ENCODE results near the gene PDPN. TPM values are rescaled to one million over a fixed set of nuclear protein-coding genes. Genes with fewer than 3 reads are reported as not detected.

PDPN gene
- polyA plus RNA-seq, 1 donor (not counting 4 experiments of a cell fraction or from before 2014, with no cell fraction given): 29.9 TPM

DNA sequence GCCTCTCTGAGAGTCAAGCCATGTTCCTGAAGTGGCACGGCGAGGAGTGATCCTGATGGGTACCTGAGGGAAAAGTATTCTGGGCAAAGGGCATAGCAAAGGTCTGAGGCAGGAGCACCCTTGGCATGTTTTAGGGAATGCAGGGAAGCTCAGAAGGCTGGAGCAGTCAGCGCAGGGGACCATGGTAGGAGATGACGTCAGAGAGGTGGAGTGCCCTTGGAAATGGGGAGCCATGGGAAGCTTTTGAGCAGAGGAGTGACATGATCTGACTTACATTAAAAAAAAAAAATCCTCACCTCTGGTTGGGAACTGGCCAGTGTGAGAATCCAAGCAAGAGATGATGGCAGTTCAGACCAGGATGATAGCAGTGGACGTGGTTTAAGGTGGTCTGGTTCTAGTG lies 37.2 kb downstream of the PDPN start:
- Histone ChIP-seq H3K9ac (ENCODE audit: control insufficient read depth, extremely low read depth, insufficient read depth, low read length) (no peak overlapping the region), H3K27me3 (ENCODE audit: control insufficient read depth, extremely low read depth, insufficient read depth, low read length) (no peaks in the 10 kb centered on the region), H3K4me2 (ENCODE audit: control insufficient read depth, extremely low read depth, insufficient read depth, low read depth, low read length) (no peak overlapping the region), H3K4me1 (ENCODE audit: control insufficient read depth, extremely low read depth, insufficient read depth, low read length) (peaks cover 31% of the 10 kb centered on the region), H3K4me3 (ENCODE audit: control insufficient read depth in 2 of 3, extremely low read depth in 1 of 3, insufficient read depth in 2 of 3, low read depth in 1 of 3, low read length in 3 of 3) (no peak overlapping the region), H2AFZ (ENCODE audit: control insufficient read depth, low read length) (no peak overlapping the region), H3K36me3 (ENCODE audit: control insufficient read depth in 2 of 2, extremely low read depth in 1 of 2, insufficient read depth in 2 of 2, low read length in 2 of 2) (peaks cover under 1 to 7% of the 10 kb centered on the region in 2 experiments), H3K79me2 (ENCODE audit: control insufficient read depth, insufficient read depth, low read length) (no peaks in the 10 kb centered on the region), H3K9me3 (ENCODE audit: control insufficient read depth, low read depth, low read length) (no peaks in the 10 kb centered on the region), H3K9me1 (ENCODE audit: control insufficient read depth, extremely low read depth, insufficient read depth, low read length) (no peaks in the 10 kb centered on the region), H4K20me1 (ENCODE audit: control insufficient read depth, extremely low read depth, insufficient read depth, low read length) (no peaks in the 10 kb centered on the region), H3K27ac (ENCODE audit: control insufficient read depth, insufficient read depth, low read length) (no peak overlapping the region)
- DNase-seq (ENCODE audit: low read depth, low spot score): no peak
- dilution Hi-C loops (cut with MboI; ENCODE audit: extremely low pct_ligation_motif_present, low sequenced_read_pairs): no loop called here
- no peak for FAIRE-seq
- TF ChIP-seq, protein P1, sequence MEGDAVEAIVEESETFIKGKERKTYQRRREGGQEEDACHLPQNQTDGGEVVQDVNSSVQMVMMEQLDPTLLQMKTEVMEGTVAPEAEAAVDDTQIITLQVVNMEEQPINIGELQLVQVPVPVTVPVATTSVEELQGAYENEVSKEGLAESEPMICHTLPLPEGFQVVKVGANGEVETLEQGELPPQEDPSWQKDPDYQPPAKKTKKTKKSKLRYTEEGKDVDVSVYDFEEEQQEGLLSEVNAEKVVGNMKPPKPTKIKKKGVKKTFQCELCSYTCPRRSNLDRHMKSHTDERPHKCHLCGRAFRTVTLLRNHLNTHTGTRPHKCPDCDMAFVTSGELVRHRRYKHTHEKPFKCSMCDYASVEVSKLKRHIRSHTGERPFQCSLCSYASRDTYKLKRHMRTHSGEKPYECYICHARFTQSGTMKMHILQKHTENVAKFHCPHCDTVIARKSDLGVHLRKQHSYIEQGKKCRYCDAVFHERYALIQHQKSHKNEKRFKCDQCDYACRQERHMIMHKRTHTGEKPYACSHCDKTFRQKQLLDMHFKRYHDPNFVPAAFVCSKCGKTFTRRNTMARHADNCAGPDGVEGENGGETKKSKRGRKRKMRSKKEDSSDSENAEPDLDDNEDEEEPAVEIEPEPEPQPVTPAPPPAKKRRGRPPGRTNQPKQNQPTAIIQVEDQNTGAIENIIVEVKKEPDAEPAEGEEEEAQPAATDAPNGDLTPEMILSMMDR (optimal IDR thresholded peaks at IDR 0.05 in 1 of 3, IDR thresholded peaks at IDR 0.05 in 1 of 3, conservative IDR thresholded peaks at IDR 0.05 in 1 of 3; ENCODE audit: extremely low read depth in 1 of 3, insufficient read depth in 2 of 3, low read length in 3 of 3): no peak
- no peak for TF ChIP-seq EZH2 (IDR thresholded peaks at IDR 0.05; ENCODE audit: low read length)

DNA sequence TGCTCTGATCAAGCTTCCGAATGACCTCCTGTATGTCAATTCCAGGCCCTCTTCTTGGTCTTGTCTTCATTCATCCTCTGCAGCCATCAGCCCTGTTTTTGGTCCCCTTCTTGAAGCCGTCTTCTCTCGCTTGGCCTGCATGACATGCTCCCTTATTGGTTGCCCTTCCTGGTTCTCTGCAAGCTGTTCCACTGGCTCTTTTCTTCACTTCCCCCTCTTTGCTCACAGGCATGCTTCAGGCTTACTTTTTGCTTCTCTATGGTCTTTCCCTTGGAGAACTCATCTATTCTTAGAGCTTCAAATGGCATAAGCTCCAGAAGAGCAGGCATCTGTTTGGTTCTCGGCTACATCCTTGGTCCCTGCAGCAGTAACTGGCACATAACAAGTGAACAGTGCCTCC lies 38.8 kb downstream of the PDPN start:
- dilution Hi-C loops (cut with MboI; ENCODE audit: extremely low pct_ligation_motif_present, low sequenced_read_pairs): no loop called here
- TF ChIP-seq EZH2 (IDR thresholded peaks at IDR 0.05; ENCODE audit: low read length): no peak
- TF ChIP-seq, protein P1 (optimal IDR thresholded peaks at IDR 0.05 in 1 of 3, IDR thresholded peaks at IDR 0.05 in 1 of 3, conservative IDR thresholded peaks at IDR 0.05 in 1 of 3; ENCODE audit: extremely low read depth in 1 of 3, insufficient read depth in 2 of 3, low read length in 3 of 3): no peak
- no peak overlapping the region for H3K27ac ChIP-seq (ENCODE audit: control insufficient read depth, insufficient read depth, low read length)

More for the DNA sequence above, 38.8 kb downstream of the PDPN start:
- Histone ChIP-seq H2AFZ (ENCODE audit: control insufficient read depth, low read length) (no peak overlapping the region), H3K4me2 (ENCODE audit: control insufficient read depth, extremely low read depth, insufficient read depth, low read depth, low read length) (no peak overlapping the region), H3K9ac (ENCODE audit: control insufficient read depth, extremely low read depth, insufficient read depth, low read length) (no peak overlapping the region), H3K9me3 (ENCODE audit: control insufficient read depth, low read depth, low read length) (no peaks in the 10 kb centered on the region), H3K4me1 (ENCODE audit: control insufficient read depth, extremely low read depth, insufficient read depth, low read length) (peaks cover 28% of the 10 kb centered on the region), H4K20me1 (ENCODE audit: control insufficient read depth, extremely low read depth, insufficient read depth, low read length) (no peaks in the 10 kb centered on the region), H3K4me3 (ENCODE audit: control insufficient read depth in 2 of 3, extremely low read depth in 1 of 3, insufficient read depth in 2 of 3, low read depth in 1 of 3, low read length in 3 of 3) (no peak overlapping the region), H3K9me1 (ENCODE audit: control insufficient read depth, extremely low read depth, insufficient read depth, low read length) (no peaks in the 10 kb centered on the region), H3K36me3 (ENCODE audit: control insufficient read depth in 2 of 2, extremely low read depth in 1 of 2, insufficient read depth in 2 of 2, low read length in 2 of 2) (no peaks in the 10 kb centered on the region), H3K79me2 (ENCODE audit: control insufficient read depth, insufficient read depth, low read length) (no peaks in the 10 kb centered on the region), H3K27me3 (ENCODE audit: control insufficient read depth, extremely low read depth, insufficient read depth, low read length) (no peaks in the 10 kb centered on the region)
- FAIRE-seq (no peak), DNase-seq (ENCODE audit: low read depth, low spot score) (no peak)

Measured in keratinocyte (primary cell).